ENCODE data around the gene GRIN2A. TPM values are rescaled to one million over a fixed set of nuclear protein-coding genes. Genes with fewer than 3 reads are reported as not detected.
A peak's percentile ranks its signal among the peaks of the same experiment; 100 is the strongest.

GRIN2A gene
- total and polyA plus RNA-seq, 4 experiments from 2014 or later, result not detected

DNA sequence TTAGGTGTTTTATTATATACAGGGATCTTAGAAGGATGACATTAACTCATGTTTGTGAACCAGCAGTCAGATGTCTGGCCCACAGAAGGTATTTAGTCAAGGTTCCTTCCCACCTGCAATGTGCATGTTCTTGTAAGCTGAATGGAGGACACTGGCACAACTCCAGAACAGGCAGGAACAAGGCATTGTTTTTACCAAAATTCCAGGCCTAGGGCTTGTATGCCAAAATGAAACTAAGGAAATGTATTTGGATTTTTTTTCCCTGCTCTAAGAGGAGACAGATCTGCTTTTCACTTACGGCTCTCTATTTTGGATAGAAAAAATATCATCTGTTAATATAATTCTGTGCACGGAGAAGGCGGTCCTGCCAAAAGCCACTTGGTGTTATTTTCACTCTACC is 312.5 kb downstream of the GRIN2A start:
- Histone ChIP-seq H3K27ac (ENCODE audit: low read depth, low read length) (no peak overlapping the region), H3K4me1 (ENCODE audit: insufficient read depth, low read length) (no peaks in the 10 kb centered on the region), H3K9me3 (ENCODE audit: control insufficient read depth in 1 of 2, low read length in 2 of 2) (no peaks in the 10 kb centered on the region), H3K27me3 (ENCODE audit: insufficient read depth, low read length) (no peaks in the 10 kb centered on the region), H3K36me3 (ENCODE audit: insufficient read depth, low read length) (no peaks in the 10 kb centered on the region), H3K4me3 (ENCODE audit: low read length in 2 of 2) (no peak overlapping the region)
- ChIA-PET CTCF (ENCODE audit: partially characterized antibody) (no interaction called here), POLR2A (ENCODE audit: partially characterized antibody) (no interaction called here)
- Mint-ChIP-seq H3K27me3 (peaks cover 2 to 3% of the 10 kb centered on the region in 2 donors), H3K4me1 (no peaks in the 10 kb centered on the region), H3K27ac (no peak overlapping the region), H3K9me3 (peaks cover 0 to 6% (median under 1%) of the 10 kb centered on the region in 8 donors), H3K36me3 (no peaks in the 10 kb centered on the region), H3K4me3 (no peak overlapping the region)
- no peak for DNase-seq
- intact Hi-C loops (cut with micrococcal nuclease), result no loop called here

GRCh38 chr16:9868606-9869149 is 313.6 kb downstream of the GRIN2A start:
- H3K4me3 ChIP-seq (ENCODE audit: low read length in 2 of 2), result no peak overlapping the region
- CTCF ChIA-PET (ENCODE audit: partially characterized antibody), result no interaction called here
- H3K27me3 Mint-ChIP-seq, result peaks cover 2 to 3% of the 10 kb centered on the region in 2 donors
- H3K36me3 ChIP-seq (ENCODE audit: insufficient read depth, low read length), result no peaks in the 10 kb centered on the region
- intact Hi-C loops (cut with micrococcal nuclease), result no loop called here
- H3K9me3 ChIP-seq (ENCODE audit: control insufficient read depth in 1 of 2, low read length in 2 of 2), result no peaks in the 10 kb centered on the region
- no peak overlapping the region for H3K27ac ChIP-seq (ENCODE audit: low read depth, low read length)
- no peaks in the 10 kb centered on the region for H3K36me3 Mint-ChIP-seq
- no peaks in the 10 kb centered on the region for H3K4me1 ChIP-seq (ENCODE audit: insufficient read depth, low read length)
- H3K27ac Mint-ChIP-seq, result no peak overlapping the region
- no peak for DNase-seq
- H3K9me3 Mint-ChIP-seq, result peaks cover 0 to 4% (median under 1%) of the 10 kb centered on the region in 8 donors
- POLR2A ChIA-PET (ENCODE audit: partially characterized antibody), result no interaction called here
- H3K27me3 ChIP-seq (ENCODE audit: insufficient read depth, low read length), result no peaks in the 10 kb centered on the region
- H3K4me3 Mint-ChIP-seq, result no peak overlapping the region
- H3K4me1 Mint-ChIP-seq, result no peaks in the 10 kb centered on the region

DNA sequence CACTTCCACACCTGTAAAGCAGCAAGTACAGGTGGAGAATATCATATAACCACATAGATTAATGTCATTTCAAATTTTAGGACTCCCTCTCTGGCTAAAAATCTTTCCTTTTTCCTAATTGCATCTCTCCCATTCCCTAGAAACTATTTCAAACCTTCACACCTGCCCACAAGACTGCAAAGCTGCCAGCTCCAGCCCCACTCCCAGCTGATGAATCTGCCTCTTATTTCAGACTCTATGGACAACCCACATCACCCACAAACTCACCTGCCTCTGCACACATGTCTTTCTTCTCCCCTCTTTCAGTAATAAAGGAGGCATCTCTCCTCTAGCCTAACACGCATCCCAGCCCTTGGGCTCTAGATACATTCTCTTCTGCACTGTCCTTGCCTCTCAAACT is 315.1 kb downstream of the GRIN2A start:
- no peak overlapping the region for H3K4me3 ChIP-seq (ENCODE audit: low read length in 2 of 2)
- no peaks in the 10 kb centered on the region for H3K4me1 ChIP-seq (ENCODE audit: insufficient read depth, low read length)
- H3K27ac ChIP-seq (ENCODE audit: low read depth, low read length), result no peak overlapping the region
- intact Hi-C loops (cut with micrococcal nuclease), result no loop called here
- H3K36me3 Mint-ChIP-seq, result no peaks in the 10 kb centered on the region
- ChIA-PET CTCF (ENCODE audit: partially characterized antibody) (no interaction called here), POLR2A (ENCODE audit: partially characterized antibody) (no interaction called here)
- H3K4me1 Mint-ChIP-seq, result no peaks in the 10 kb centered on the region
- peaks cover 2 to 3% of the 10 kb centered on the region in 2 donors for H3K27me3 Mint-ChIP-seq
- no peaks in the 10 kb centered on the region for H3K36me3 ChIP-seq (ENCODE audit: insufficient read depth, low read length)
- H3K27ac Mint-ChIP-seq, result no peak overlapping the region
- H3K9me3 Mint-ChIP-seq, result peaks cover 0 to 4% (median 0%) of the 10 kb centered on the region in 8 donors
- H3K27me3 ChIP-seq (ENCODE audit: insufficient read depth, low read length), result no peaks in the 10 kb centered on the region
- H3K9me3 ChIP-seq (ENCODE audit: control insufficient read depth in 1 of 2, low read length in 2 of 2), result no peaks in the 10 kb centered on the region
- no peak overlapping the region for H3K4me3 Mint-ChIP-seq
- no peak for DNase-seq

DNA sequence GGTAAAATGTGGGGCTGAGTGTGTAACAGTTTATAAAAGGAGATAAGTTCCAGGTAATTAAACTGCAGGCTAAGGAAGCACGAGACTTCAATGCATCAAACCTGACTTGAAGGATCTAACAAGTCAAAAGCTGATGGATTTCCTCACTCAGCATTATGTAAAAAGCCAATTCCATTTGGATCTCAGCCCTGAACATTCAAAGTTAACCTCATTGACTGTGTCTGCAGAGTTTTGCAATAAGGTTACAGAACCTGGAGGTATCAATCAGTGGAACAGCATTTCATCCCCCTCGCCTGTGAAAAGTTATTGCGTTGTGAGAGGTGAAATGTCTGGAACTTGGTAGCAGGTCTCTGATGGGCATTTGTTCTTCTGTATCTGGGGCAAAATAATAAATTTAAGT is 317.8 kb downstream of the GRIN2A start:
- H3K4me1 Mint-ChIP-seq, result no peaks in the 10 kb centered on the region
- Histone ChIP-seq H3K9me3 (ENCODE audit: control insufficient read depth in 1 of 2, low read length in 2 of 2) (no peaks in the 10 kb centered on the region), H3K4me3 (ENCODE audit: low read length in 2 of 2) (no peak overlapping the region), H3K27me3 (ENCODE audit: insufficient read depth, low read length) (no peaks in the 10 kb centered on the region), H3K27ac (ENCODE audit: low read depth, low read length) (no peak overlapping the region), H3K4me1 (ENCODE audit: insufficient read depth, low read length) (no peaks in the 10 kb centered on the region), H3K36me3 (ENCODE audit: insufficient read depth, low read length) (no peaks in the 10 kb centered on the region)
- H3K36me3 Mint-ChIP-seq, result no peaks in the 10 kb centered on the region
- intact Hi-C loops (cut with micrococcal nuclease), result no loop called here
- no peaks in the 10 kb centered on the region for H3K27me3 Mint-ChIP-seq
- H3K4me3 Mint-ChIP-seq, result no peak overlapping the region
- peaks cover 0 to 5% (median 0%) of the 10 kb centered on the region in 8 donors for H3K9me3 Mint-ChIP-seq
- CTCF ChIA-PET (ENCODE audit: partially characterized antibody), result no interaction called here
- DNase-seq, result no peak
- POLR2A ChIA-PET (ENCODE audit: partially characterized antibody), result no interaction called here
- no peak overlapping the region for H3K27ac Mint-ChIP-seq

DNA sequence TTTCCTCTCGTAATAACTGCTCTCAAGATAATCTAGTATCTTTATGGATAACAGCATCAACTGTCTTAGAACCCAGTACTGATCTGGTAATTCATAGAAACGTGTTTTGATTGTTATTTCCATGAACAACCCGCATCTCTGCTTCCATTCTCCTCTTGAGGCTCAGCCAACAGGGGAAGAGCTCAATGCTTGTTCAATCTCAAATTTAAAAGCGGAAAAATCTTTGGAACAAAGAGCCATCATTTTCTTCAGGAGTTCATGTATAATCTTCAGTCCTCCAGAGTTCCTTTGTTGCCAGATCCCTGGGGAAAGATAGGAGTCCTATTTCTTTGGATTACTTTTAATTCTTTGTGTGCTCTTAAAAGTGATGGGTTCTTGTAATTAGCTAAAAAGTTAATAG is 319.9 kb downstream of the GRIN2A start:
- Mint-ChIP-seq H3K9me3 (peaks cover 0 to 8% (median under 1%) of the 10 kb centered on the region in 8 donors), H3K36me3 (no peaks in the 10 kb centered on the region), H3K4me3 (no peak overlapping the region), H3K27me3 (no peaks in the 10 kb centered on the region), H3K4me1 (no peaks in the 10 kb centered on the region), H3K27ac (no peak overlapping the region)
- no peaks in the 10 kb centered on the region for H3K9me3 ChIP-seq (ENCODE audit: control insufficient read depth in 1 of 2, low read length in 2 of 2)
- H3K27me3 ChIP-seq (ENCODE audit: insufficient read depth, low read length), result no peaks in the 10 kb centered on the region
- DNase-seq, result no peak
- H3K4me1 ChIP-seq (ENCODE audit: insufficient read depth, low read length), result no peaks in the 10 kb centered on the region
- intact Hi-C loops (cut with micrococcal nuclease), result no loop called here
- CTCF ChIA-PET (ENCODE audit: partially characterized antibody), result no interaction called here
- no peak overlapping the region for H3K4me3 ChIP-seq (ENCODE audit: low read length in 2 of 2)
- POLR2A ChIA-PET (ENCODE audit: partially characterized antibody), result no interaction called here
- no peaks in the 10 kb centered on the region for H3K36me3 ChIP-seq (ENCODE audit: insufficient read depth, low read length)
- H3K27ac ChIP-seq (ENCODE audit: low read depth, low read length), result no peak overlapping the region

GRCh38 chr16:9860876-9861275 is 321.4 kb downstream of the GRIN2A start:
- peaks cover 0 to 8% (median under 1%) of the 10 kb centered on the region in 8 donors for H3K9me3 Mint-ChIP-seq
- intact Hi-C loops (cut with micrococcal nuclease), result no loop called here
- POLR2A ChIA-PET (ENCODE audit: partially characterized antibody), result no interaction called here
- H3K4me3 ChIP-seq (ENCODE audit: low read length in 2 of 2), result no peak overlapping the region
- H3K27ac ChIP-seq (ENCODE audit: low read depth, low read length), result no peak overlapping the region
- H3K27me3 ChIP-seq (ENCODE audit: insufficient read depth, low read length), result no peaks in the 10 kb centered on the region
- H3K9me3 ChIP-seq (ENCODE audit: control insufficient read depth in 1 of 2, low read length in 2 of 2), result no peaks in the 10 kb centered on the region
- H3K36me3 Mint-ChIP-seq, result no peaks in the 10 kb centered on the region
- H3K27me3 Mint-ChIP-seq, result no peaks in the 10 kb centered on the region
- no peak overlapping the region for H3K27ac Mint-ChIP-seq
- H3K4me1 ChIP-seq (ENCODE audit: insufficient read depth, low read length), result no peaks in the 10 kb centered on the region
- H3K36me3 ChIP-seq (ENCODE audit: insufficient read depth, low read length), result no peaks in the 10 kb centered on the region
- CTCF ChIA-PET (ENCODE audit: partially characterized antibody), result no interaction called here
- H3K4me1 Mint-ChIP-seq, result no peaks in the 10 kb centered on the region
- no peak overlapping the region for H3K4me3 Mint-ChIP-seq
- DNase-seq, result no peak

- H3K27ac ChIP-seq (ENCODE audit: low read depth, low read length), result no peak overlapping the region
- Mint-ChIP-seq H3K36me3 (no peaks in the 10 kb centered on the region), H3K4me3 (no peak overlapping the region), H3K27me3 (no peaks in the 10 kb centered on the region), H3K4me1 (no peaks in the 10 kb centered on the region), H3K27ac (no peak overlapping the region), H3K9me3 (peaks cover 0 to 8% (median under 1%) of the 10 kb centered on the region in 8 donors)
- no peaks in the 10 kb centered on the region for H3K36me3 ChIP-seq (ENCODE audit: insufficient read depth, low read length)
- H3K4me1 ChIP-seq (ENCODE audit: insufficient read depth, low read length), result no peaks in the 10 kb centered on the region
- H3K9me3 ChIP-seq (ENCODE audit: control insufficient read depth in 1 of 2, low read length in 2 of 2), result no peaks in the 10 kb centered on the region
- POLR2A ChIA-PET (ENCODE audit: partially characterized antibody), result no interaction called here
- DNase-seq, result peak in 1 of 5 donors; percentile 33
- CTCF ChIA-PET (ENCODE audit: partially characterized antibody), result no interaction called here
- intact Hi-C loops (cut with micrococcal nuclease), result no loop called here
- no peak overlapping the region for H3K4me3 ChIP-seq (ENCODE audit: low read length in 2 of 2)
- no peaks in the 10 kb centered on the region for H3K27me3 ChIP-seq (ENCODE audit: insufficient read depth, low read length)
Observed at GRCh38 chr16:9859701-9860327, 322.4 kb downstream of the GRIN2A start.
